HG03432 (cell line): ENCODE measurements around the gene FHIT.
"Not testable (repeated sequence)": the region's sequence is repeated elsewhere in the genome, so short reads cannot be mapped to it uniquely, and the experiment has no call there.

Source experiments
- ATAC-seq: cut with Tn5 transposase; IDR thresholded peaks from one replicate; pipeline ENCODE4 v1.9.1; 2021; ENCODE audit warnings: mild to moderate bottlenecking, moderate library complexity; ENCODE audit not compliant: unreplicated experiment

FHIT gene

DNA sequence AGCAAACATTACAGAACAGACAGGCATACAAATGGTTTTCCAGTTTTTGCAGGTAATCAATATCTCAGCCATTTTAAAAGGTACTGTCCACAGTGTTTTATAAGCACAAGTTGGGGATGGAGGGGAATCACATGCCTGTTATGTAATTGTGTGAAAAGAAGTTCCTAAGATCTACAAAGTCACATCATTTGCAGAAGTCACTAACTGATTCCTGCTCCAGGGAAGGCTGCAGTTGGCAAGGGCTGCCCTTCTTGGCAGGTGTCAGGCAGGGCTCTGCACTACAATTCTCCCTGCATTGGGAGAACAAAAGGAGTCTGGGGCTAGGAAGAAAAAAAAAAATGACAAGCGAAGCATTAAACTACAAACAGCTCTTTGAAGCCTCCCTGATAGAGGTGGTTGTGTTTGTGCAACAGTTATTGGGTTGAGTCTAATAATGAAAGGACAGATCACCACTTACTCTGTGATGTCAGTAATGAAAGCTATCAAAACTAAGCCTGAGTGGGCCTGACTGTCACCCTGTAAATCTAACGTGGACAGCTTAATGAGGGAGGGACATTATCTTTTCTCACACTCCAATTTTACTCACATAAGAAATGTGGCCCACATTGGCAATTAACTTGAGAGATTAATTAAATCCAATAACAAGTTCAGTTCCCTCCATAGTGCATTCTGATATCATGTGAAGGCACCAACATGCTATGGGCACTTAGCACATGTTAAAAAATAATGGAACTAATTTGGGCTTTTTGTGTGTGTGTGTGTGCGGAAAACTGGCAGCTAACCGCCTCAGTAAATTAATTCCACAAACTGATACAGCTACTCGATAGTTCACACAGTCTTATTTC, 242.9 kb downstream of the FHIT start:
- ATAC-seq: no peak

DNA sequence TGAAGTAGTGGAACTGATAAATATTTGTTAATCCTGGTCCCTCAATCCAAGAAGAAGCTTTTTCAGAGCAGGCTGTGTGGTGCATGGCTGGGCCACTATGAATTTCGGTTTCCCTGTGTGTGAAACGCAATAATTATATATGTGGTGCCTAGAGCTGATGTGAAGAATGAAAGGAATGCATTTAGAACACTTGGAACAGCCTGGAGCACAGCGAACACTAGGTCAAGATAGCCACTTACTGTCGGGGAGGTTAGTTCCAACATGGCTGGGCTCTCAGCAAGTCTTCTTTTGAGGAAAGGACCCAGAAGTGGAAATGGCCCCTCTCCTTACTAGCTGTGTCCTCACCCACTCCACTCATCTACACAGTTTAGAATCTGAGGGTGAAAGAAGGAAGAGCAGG, 245.7 kb downstream of the FHIT start:
- no peak for ATAC-seq

DNA sequence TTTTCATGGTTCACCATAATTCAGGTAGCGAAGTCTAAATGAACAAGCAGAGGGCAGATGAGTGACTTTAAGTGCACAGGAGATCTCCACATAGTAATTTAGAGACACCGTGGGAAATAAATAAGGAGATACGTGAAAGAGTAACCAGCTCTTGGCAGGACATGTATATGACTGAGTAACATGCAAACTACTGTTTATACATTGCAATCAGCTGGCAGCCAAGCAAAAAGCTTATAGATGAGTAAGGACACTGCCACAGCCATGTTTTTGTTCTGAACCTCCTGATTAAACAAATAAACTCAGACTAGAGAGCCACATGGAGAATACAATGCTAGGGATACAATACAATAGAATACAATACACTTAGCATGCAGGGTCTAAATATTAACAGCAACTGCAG, 252.4 kb downstream of the FHIT start:
- ATAC-seq: no peak

DNA sequence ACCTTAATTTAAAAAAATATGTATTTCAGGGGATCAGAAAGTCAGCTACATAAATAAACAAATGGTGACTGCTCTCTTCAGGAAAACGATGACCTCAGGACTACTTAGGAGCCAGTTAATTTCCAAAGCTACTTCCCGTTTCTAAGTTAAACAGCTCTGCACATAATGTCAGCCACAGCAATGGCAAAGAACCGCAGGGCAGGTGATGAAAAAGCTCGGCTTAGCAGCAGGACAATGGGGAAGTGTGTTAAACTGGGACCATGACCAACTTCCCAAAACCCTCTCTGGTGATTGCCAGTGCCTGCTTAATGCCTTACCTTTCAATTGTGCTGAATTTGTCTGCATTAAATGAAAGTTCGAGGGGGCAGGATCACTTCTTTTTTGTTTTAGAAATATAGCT, 258.9 kb downstream of the FHIT start:
- ATAC-seq: no peak

DNA sequence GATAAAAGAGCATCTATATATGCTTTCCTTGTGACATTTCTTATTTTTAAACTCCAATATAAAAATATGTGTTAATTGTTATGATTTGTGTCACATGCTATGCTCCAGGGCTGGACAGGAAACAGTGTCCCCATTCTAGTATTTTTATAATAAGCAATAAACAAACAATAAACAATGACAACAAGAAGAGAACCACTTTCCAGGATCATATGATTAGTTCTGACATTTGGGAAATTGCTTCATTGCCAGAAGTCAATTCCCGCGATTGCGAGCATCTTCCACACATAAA, 260.9 kb downstream of the FHIT start:
- ATAC-seq: no peak

GRCh38 chr3:60989626-60990441, 261.4 kb downstream of the FHIT start:
- ATAC-seq: no peak

DNA sequence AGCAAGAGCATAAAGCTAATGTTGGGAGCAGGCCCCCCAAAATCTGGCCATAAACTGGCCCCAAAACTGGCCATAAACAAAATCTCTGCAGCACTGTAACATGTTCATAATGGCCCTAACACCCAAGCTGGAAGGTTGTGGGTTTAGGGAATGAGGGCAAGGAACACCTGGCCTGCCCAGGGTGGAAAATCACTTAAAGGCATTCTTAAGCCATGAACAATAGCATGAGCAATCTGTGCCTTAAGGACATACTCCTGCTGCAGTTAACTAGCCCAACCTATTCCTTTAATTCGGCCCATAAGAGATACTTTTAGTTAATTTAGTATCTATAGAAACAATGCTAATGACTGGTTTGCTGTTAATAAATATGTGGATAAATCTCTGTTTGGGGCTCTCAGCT, 264.1 kb downstream of the FHIT start:
- not testable (repeated sequence) for ATAC-seq

DNA sequence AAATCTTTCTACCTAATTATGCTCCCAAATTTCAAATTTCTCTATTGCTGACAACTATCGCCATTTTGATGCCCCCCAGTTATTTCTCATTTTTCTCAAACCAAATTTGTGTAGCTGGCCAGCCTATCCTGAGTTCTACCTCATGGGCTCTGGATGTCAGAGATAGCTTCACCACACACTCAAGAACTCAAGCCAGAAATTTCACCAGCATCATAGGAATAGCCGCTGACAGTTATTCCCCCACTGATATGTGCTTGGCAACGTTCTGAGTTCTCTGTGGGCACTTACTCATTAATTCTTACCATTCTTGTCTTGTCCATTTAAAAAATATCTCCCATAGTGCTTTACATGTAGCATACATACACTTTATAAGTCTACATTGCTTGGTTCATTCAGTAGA, 264.7 kb downstream of the FHIT start:
- no peak for ATAC-seq

DNA sequence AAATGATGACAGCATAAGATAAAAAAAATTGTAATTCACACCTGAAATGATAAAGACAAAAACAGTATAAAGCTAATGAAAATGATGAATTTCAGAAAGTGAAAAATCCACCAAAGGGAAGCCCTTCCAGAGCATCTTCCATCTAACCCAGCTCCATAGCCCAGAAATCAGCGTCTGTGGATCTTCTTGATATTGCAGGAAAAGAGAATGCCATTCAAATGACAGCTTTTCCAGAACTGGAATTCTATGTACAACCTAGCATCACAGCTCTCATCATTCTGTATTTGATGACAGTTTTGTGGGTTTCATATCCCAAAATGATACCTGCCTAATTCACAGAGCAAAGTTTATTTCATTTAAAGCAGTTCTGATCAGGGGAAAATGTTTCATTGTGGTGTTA, 267.3 kb downstream of the FHIT start:
- no peak for ATAC-seq

- ATAC-seq: no peak
Observed at GRCh38 chr3:60980342-60980692, 270.9 kb downstream of the FHIT start.

- ATAC-seq: no peak
Observed at GRCh38 chr3:60979461-60980341, 271.6 kb downstream of the FHIT start.

DNA sequence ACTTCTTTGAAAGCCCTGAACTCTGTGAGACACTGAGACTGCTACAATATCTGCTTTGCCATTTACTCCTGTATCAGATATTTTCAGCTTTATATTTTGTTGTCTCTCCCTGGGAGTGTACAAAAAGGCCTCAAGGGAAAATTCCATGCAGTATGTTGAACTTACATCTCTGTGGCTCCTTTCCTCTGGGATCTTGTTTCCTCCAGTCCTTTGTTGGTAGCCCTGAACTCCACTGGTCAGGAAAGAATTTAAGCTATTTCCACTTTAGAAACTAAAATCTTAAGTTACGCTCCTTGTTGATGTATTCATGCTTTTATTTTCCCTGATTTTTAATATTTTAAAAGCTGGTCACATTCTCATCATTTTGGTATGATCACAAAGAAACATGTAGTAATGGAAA, 277.9 kb downstream of the FHIT start:
- ATAC-seq: no peak

- ATAC-seq: no peak
Observed at GRCh38 chr3:60972599-60972998, 278.7 kb downstream of the FHIT start.

DNA sequence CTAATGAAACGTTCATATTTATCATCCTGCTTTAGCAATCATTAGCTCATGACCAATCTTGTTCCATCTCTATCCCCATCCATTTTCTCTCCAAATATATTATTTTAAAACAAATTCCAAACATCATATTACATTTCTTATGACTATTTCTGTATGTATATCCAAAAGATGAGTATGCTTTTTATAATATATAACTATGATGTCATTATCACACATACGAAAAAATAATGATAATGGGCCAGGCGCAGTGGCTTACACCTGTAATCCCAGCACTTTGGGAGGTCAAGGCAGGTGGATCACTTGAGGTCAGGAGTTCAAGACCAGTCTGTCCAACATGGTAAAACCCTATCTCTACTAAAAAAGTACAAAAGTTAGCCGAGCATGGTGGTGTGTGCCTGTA, 280.4 kb downstream of the FHIT start:
- no peak for ATAC-seq

- ATAC-seq: no peak
Observed at GRCh38 chr3:60967141-60967540, 284.1 kb downstream of the FHIT start.

- no peak for ATAC-seq
Observed at GRCh38 chr3:60957541-60957940, 293.7 kb downstream of the FHIT start.

DNA sequence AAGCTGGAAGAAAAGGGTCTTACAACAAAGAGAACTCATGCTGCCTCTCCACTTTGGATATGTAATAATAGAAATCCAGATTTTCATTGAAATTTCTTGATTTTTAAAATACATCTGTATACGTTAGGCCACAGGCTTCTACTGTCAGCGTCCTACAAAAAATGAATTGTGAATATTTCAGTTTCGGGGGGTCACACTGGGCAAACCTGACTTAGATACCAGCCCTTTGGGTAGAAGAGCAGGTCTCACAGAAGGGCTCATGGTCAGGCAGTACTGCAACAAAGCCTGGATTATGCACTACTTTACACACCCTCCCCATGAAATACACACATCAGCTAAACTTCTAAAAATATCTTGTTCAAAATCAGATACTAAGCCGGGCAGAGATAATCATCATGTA, 294.5 kb downstream of the FHIT start:
- ATAC-seq: no peak

DNA sequence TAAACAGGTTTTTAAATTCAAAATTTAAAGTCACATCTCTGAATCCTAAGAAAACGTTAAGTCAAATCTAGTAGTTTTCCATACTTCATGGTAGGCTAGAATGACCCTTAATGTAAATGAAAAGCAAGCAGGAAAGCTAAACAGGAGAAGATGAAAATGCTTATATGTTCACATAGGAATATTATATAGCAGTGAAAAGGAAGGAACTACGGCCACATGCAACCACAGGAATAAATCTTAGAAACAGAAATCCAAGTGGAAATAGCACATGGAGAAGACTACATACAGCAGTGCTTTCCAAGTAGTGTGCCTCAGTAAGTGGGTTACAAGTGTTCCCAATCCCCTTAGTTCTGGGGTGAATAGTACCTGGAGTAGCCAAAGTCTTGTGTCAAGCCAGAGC, 296.2 kb downstream of the FHIT start:
- no peak for ATAC-seq

DNA sequence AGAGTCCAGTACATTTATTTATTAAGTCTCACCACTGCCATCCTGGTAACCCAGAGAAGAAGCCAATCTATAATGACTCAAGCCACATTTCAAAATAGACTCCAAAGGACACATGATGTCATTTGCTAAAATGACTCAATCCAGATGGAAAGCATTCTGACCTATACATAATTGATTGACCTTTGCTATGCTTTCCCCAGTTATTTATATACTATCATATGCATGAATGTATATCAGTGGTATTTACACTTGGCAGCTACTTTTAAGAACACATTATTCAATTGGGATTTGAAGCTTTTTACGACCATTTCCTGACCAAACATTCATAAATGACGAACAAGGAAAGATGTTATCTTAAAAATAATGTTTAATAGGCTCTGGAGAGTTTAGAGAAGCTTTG, 297.2 kb downstream of the FHIT start:
- no peak for ATAC-seq

DNA sequence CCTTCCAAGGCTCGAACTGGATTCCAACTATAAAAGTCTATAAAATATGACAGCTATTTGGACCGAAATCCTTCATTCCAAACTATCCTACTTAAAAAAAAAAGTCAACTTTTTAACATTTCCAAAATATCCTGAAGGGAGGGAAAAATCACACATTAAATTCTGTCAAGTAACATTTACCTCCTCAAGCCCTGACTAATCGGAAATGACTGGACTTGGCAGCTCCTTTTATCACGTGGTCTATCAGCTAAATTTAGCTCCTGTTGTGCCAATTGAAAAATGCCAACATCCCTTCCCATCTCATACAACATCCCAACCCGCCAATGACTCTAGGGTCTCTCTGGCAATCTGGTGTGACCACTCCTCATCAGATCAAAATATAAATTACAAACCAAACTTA, 297.9 kb downstream of the FHIT start:
- no peak for ATAC-seq

DNA sequence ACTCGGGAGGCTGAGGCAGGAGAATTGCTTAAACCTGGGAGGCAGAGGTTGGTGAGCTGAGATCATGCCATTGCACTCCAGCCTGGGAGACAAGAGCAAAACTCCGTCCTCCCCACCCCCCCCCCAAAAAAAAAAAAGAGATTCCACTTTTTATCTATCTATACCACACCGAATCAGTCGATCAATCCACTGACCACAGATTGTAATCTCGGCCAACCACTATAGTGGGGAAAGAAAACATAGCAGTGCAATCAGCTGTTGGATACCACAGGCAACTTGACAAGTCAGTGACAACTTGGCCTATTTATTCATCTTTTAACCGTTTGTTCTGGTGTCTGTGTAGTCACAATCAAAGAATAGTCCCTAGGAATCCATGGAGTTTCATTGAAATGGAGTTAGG, 299.2 kb downstream of the FHIT start:
- no peak for ATAC-seq

DNA sequence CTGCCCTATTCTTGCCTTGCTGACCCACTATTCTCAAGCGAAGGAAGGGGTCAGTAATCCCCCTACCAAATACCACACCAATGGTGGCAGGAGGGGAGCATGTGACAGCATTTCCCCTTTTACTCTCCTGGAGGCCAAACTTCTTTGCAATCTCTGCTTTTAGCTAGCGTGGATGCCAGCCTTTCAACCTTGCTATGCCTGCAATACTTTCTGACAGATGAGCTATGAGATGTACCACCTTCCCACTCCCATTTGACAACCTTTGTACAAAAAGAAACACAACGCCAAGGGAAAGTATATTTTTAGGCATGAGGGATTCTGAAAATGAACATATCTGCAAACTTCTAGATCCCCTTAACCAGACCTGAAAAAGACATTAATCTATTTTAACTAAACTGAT, 302.1 kb downstream of the FHIT start:
- ATAC-seq: no peak
